ENCODE data around the gene PRSS21.

GRCh38 chr16:2784358-2785100 lies 32.5 kb upstream of the PRSS21 start:
- TF ChIP-seq CTCF (IDR thresholded peaks at IDR 0.05) (no peak), POLR2A (IDR thresholded peaks at IDR 0.05) (no peak)
